WERI-Rb-1 (cell line): ENCODE results near the gene ACAD10.

Source experiments
- DNase-seq: peaks from one replicate; pipeline ENCODE4 v3.0.0-alpha.2; 2020
- H3K27ac ChIP-seq: fragments of 250-450 bp; sonication (Bioruptor Pico); 2 replicates; pipeline ENCODE4 v1.5.1; 2020; ENCODE audit warnings: mild to moderate bottlenecking, moderate library complexity
- H3K27me3 ChIP-seq: fragments of 250-450 bp; sonication (Bioruptor Pico); 2 replicates; pipeline ENCODE4 v1.5.1; 2021; ENCODE audit warnings: mild to moderate bottlenecking, low read depth, moderate library complexity; ENCODE audit not compliant: insufficient read depth, severe bottlenecking
- H3K36me3 ChIP-seq: fragments of 250-450 bp; sonication (Bioruptor Pico); 2 replicates; pipeline ENCODE4 v1.5.1; 2020; ENCODE audit warnings: mild to moderate bottlenecking, moderate library complexity
- H3K4me3 ChIP-seq: 2 replicates; pipeline ENCODE4 v1.5.1; 2011; ENCODE audit warnings: low read depth, mild to moderate bottlenecking, control low read depth, low read length
- H3K9me3 ChIP-seq: fragments of 250-450 bp; sonication (Bioruptor Pico); 2 replicates; pipeline ENCODE4 v1.5.1; 2021; ENCODE audit warnings: mild to moderate bottlenecking, moderate library complexity; ENCODE audit not compliant: severe bottlenecking
- CTCF ChIP-seq: IDR thresholded peaks from 2 replicates; pipeline ENCODE4 v1.5.1; 2011; ENCODE audit warnings: low read depth, mild to moderate bottlenecking, control low read depth, inconsistent platforms, low read length

Gene ACAD10

GRCh38 chr12:111764120-111764821, 78.4 kb downstream of the ACAD10 start:
- H3K36me3 ChIP-seq: no peaks in the 10 kb centered on the region
- no peak overlapping the region for H3K4me3 ChIP-seq
- no peaks in the 10 kb centered on the region for H3K27me3 ChIP-seq
- no peaks in the 10 kb centered on the region for H3K9me3 ChIP-seq
- TF ChIP-seq CTCF: no peak
- no peak overlapping the region for H3K27ac ChIP-seq
- no peak for DNase-seq

- H3K27ac ChIP-seq: no peak within 1 kb of the TSS
- H3K9me3 ChIP-seq: no peaks in the 10 kb centered on the region
- no peaks in the 10 kb centered on the region for H3K36me3 ChIP-seq
- no peak for DNase-seq
- no peak for TF ChIP-seq CTCF
- H3K27me3 ChIP-seq: no peaks in the 10 kb centered on the region
- no peak within 1 kb of the TSS for H3K4me3 ChIP-seq
Measured at GRCh38 chr12:111766608-111767361, 80.9 kb downstream of the ACAD10 start, which contains the start of gene ALDH2. Gene ALDH2, plus strand, starts transcription at chr12:111766933. Its CDS starts 50 bp downstream, at chr12:111766983.

GRCh38 chr12:111767362-111768158, 81.7 kb downstream of the ACAD10 start:
- no peak for TF ChIP-seq CTCF
- Histone ChIP-seq H3K4me3 (no peak overlapping the region), H3K36me3 (no peaks in the 10 kb centered on the region), H3K27ac (no peak overlapping the region), H3K27me3 (no peaks in the 10 kb centered on the region), H3K9me3 (no peaks in the 10 kb centered on the region)
- DNase-seq: no peak

DNA sequence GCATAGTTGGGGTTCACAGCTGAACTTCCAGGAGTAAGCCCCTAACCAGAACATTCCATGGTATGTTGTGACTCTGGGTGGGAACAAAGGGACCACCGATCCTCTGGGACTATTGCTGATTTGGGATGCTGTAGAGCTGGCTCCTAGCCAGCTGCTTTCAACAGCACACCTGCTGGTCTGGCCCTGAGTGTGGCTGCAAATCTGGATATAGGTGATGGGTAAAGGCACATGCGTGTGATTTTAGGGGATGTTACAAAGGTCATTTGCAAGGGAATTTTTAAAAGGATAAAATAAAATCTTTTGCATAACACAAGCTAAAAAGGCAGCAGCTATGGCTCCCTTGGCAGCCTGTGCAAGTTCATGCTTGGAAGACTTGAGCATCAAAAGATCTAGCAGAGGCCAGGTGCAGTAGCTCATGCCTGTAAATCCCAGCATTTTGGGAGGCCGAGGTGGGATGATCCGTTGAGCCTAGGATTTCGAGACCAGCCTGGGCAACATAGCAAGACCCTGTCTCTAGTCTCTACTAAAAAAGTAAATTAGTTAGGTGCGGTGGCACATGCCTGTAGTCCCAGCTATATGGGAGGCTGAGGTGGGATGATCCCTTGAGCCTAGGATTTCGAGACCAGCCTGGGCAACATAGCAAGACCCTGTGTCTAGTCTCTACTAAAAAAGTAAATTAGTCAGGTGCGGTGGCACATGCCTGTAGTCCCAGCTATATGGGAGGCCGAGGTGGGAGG, 82.5 kb downstream of the ACAD10 start:
- no peak overlapping the region for H3K4me3 ChIP-seq
- DNase-seq: no peak
- H3K36me3 ChIP-seq: no peaks in the 10 kb centered on the region
- no peak for TF ChIP-seq CTCF
- no peaks in the 10 kb centered on the region for H3K9me3 ChIP-seq
- H3K27me3 ChIP-seq: no peaks in the 10 kb centered on the region
- no peak overlapping the region for H3K27ac ChIP-seq

GRCh38 chr12:111769599-111769998, 83.7 kb downstream of the ACAD10 start:
- Histone ChIP-seq H3K4me3 (no peak overlapping the region), H3K36me3 (no peaks in the 10 kb centered on the region), H3K27ac (no peak overlapping the region), H3K27me3 (no peaks in the 10 kb centered on the region), H3K9me3 (no peaks in the 10 kb centered on the region)
- no peak for TF ChIP-seq CTCF
- DNase-seq: no peak
